SU-DHL-6 (cell line): ENCODE data around the gene EPAS1.

Experiments used
- H2AFZ ChIP-seq: fragments of 200-600 bp; sonication (generic); 2 replicates; pipeline ENCODE4 v1.6.1; 2014; ENCODE audit warnings: low read depth, mild to moderate bottlenecking, moderate library complexity, mixed read lengths, antibody characterized with exemption, low read length; ENCODE audit not compliant: severe bottlenecking
- H3F3A ChIP-seq: fragments of 200-600 bp; shearing (Covaris generic); 2 replicates; pipeline ENCODE4 v1.6.0; 2016; ENCODE audit warnings: antibody characterized with exemption, mild to moderate bottlenecking; ENCODE audit not compliant: insufficient read depth
- H3K27ac ChIP-seq: fragments of 200-600 bp; sonication (generic); 2 replicates; pipeline ENCODE4 v1.5.1; 2016; ENCODE audit warnings: low read depth, mild to moderate bottlenecking, low read length, moderate library complexity, mixed read lengths
- H3K27me3 ChIP-seq: fragments of 200-600 bp; sonication (generic), shearing (Covaris generic); 2 replicates; pipeline ENCODE4 v1.6.0; 2014; ENCODE audit warnings: mild to moderate bottlenecking, low read length
- H3K36me3 ChIP-seq: fragments of 200-600 bp; sonication (generic); 2 replicates; pipeline ENCODE4 v1.6.1; 2014; ENCODE audit warnings: mild to moderate bottlenecking, low read length, mixed read lengths
- H3K4me2 ChIP-seq: fragments of 300-600, 200-600 bp; shearing (Covaris generic), sonication (generic); 2 replicates; pipeline ENCODE4 v1.6.0; 2014; ENCODE audit warnings: low read length, low read depth, mild to moderate bottlenecking; ENCODE audit not compliant: poor library complexity, severe bottlenecking
- H3K4me3 ChIP-seq: fragments of 200-600 bp; sonication (generic); 2 replicates; pipeline ENCODE4 v1.5.1; 2014; ENCODE audit warnings: antibody characterized with exemption, low read length, mild to moderate bottlenecking, mixed read lengths; ENCODE audit not compliant: insufficient read depth, poor library complexity, severe bottlenecking
- H3K79me2 ChIP-seq: fragments of 200-600 bp; sonication (generic); 2 replicates; pipeline ENCODE4 v1.6.1; 2014; ENCODE audit warnings: mild to moderate bottlenecking, low read length, moderate library complexity; ENCODE audit not compliant: insufficient read depth
- H3K9ac ChIP-seq: fragments of 200-600 bp; sonication (generic); 2 replicates; pipeline ENCODE4 v1.7.0; 2014; ENCODE audit warnings: mild to moderate bottlenecking, low read length
- H3K9me2 ChIP-seq: fragments of 200-600 bp; sonication (generic); replicated peaks from 2 replicates; pipeline ENCODE4 v1.6.1; 2014; ENCODE audit warnings: low read length; ENCODE audit not compliant: insufficient read depth
- H3K9me3 ChIP-seq: fragments of 200-600 bp; sonication (generic); 2 replicates; pipeline ENCODE4 v1.6.1; 2014; ENCODE audit warnings: low read length, mixed read lengths; ENCODE audit not compliant: insufficient read depth
- H4K20me1 ChIP-seq: fragments of 200-600 bp; sonication (generic); 2 replicates; pipeline ENCODE4 v1.6.1; 2014; ENCODE audit warnings: low read depth, mild to moderate bottlenecking, antibody characterized with exemption, low read length, moderate library complexity, mixed read lengths
- CTCF ChIP-seq: fragments of 200-600 bp; sonication (generic); IDR thresholded peaks from one replicate; pipeline ENCODE4 v1.5.1; 2017; ENCODE audit warnings: antibody characterized with exemption, mild to moderate bottlenecking, low read length, moderate library complexity; ENCODE audit not compliant: insufficient read depth, poor library complexity, severe bottlenecking
- EZH2phosphoT487 ChIP-seq: fragments of 200-600 bp; sonication (generic), shearing (Covaris generic); conservative IDR thresholded peaks from 2 replicates; pipeline ENCODE4 v1.6.1; 2018; ENCODE audit warnings: mild to moderate bottlenecking, antibody characterized with exemption, low read length, moderate library complexity, mixed read lengths

EPAS1 gene

GRCh38 chr2:46336283-46336959, 39.2 kb downstream of the EPAS1 start:
- TF ChIP-seq CTCF, result no peak
- no peak for TF ChIP-seq EZH2phosphoT487
- no peaks in the 10 kb centered on the region for H3F3A ChIP-seq
- no peaks in the 10 kb centered on the region for H3K36me3 ChIP-seq
- no peaks in the 10 kb centered on the region for H4K20me1 ChIP-seq
- no peaks in the 10 kb centered on the region for H3K9me2 ChIP-seq
- no peak overlapping the region for H3K4me2 ChIP-seq
- H3K9ac ChIP-seq, result no peak overlapping the region
- no peak overlapping the region for H3K4me3 ChIP-seq
- no peaks in the 10 kb centered on the region for H3K9me3 ChIP-seq
- H3K27ac ChIP-seq, result no peak overlapping the region
- no peak overlapping the region for H2AFZ ChIP-seq
- H3K27me3 ChIP-seq, result no peaks in the 10 kb centered on the region
- H3K79me2 ChIP-seq, result no peaks in the 10 kb centered on the region

- Histone ChIP-seq H3F3A (no peaks in the 10 kb centered on the region), H3K27ac (no peak overlapping the region), H3K9ac (no peak overlapping the region), H3K9me2 (no peaks in the 10 kb centered on the region), H3K79me2 (no peaks in the 10 kb centered on the region), H3K4me2 (no peak overlapping the region), H3K4me3 (no peak overlapping the region), H3K9me3 (no peaks in the 10 kb centered on the region), H3K36me3 (no peaks in the 10 kb centered on the region), H2AFZ (no peak overlapping the region), H4K20me1 (no peaks in the 10 kb centered on the region), H3K27me3 (no peaks in the 10 kb centered on the region)
- no peak for TF ChIP-seq EZH2phosphoT487
These were observed 40.2 kb downstream of the EPAS1 start for GRCh38 chr2:46337208-46337994.

GRCh38 chr2:46338674-46339073, 41.5 kb downstream of the EPAS1 start:
- Histone ChIP-seq H3K4me3 (no peak overlapping the region), H3K9me3 (no peaks in the 10 kb centered on the region), H2AFZ (no peak overlapping the region), H3K9ac (no peak overlapping the region), H3F3A (no peaks in the 10 kb centered on the region), H3K79me2 (no peaks in the 10 kb centered on the region), H3K36me3 (no peaks in the 10 kb centered on the region), H3K27me3 (no peaks in the 10 kb centered on the region), H3K4me2 (no peak overlapping the region), H3K9me2 (no peaks in the 10 kb centered on the region), H4K20me1 (no peaks in the 10 kb centered on the region), H3K27ac (no peak overlapping the region)
- no peak for TF ChIP-seq CTCF
- no peak for TF ChIP-seq EZH2phosphoT487

- no peak overlapping the region for H3K4me2 ChIP-seq
- no peaks in the 10 kb centered on the region for H3K9me3 ChIP-seq
- H3K36me3 ChIP-seq, result no peaks in the 10 kb centered on the region
- H3K4me3 ChIP-seq, result no peak overlapping the region
- H3K27me3 ChIP-seq, result no peaks in the 10 kb centered on the region
- no peaks in the 10 kb centered on the region for H3F3A ChIP-seq
- TF ChIP-seq CTCF (no peak), EZH2phosphoT487 (no peak)
- no peak overlapping the region for H3K9ac ChIP-seq
- no peaks in the 10 kb centered on the region for H3K79me2 ChIP-seq
- H4K20me1 ChIP-seq, result no peaks in the 10 kb centered on the region
- H3K9me2 ChIP-seq, result no peaks in the 10 kb centered on the region
- no peak overlapping the region for H2AFZ ChIP-seq
- H3K27ac ChIP-seq, result no peak overlapping the region
These were observed 42.0 kb downstream of the EPAS1 start for GRCh38 chr2:46339200-46339599.
